DOHH2 (cell line): Measurements from ENCODE around the gene HOXA13.

Experiments used
- H3F3A ChIP-seq: fragments of 200-600 bp; sonication (generic), shearing (Covaris generic); 2 replicates; pipeline ENCODE4 v1.6.0; 2016; ENCODE audit warnings: antibody characterized with exemption, mild to moderate bottlenecking; ENCODE audit not compliant: control insufficient read depth, insufficient read depth
- H3K27ac ChIP-seq: fragments of 200-600 bp; sonication (generic); 2 replicates; pipeline ENCODE4 v1.5.1; 2014; ENCODE audit warnings: low read depth, mild to moderate bottlenecking, low read length, moderate library complexity
- H3K27me3 ChIP-seq: fragments of 200-600 bp; sonication (generic); 2 replicates; pipeline ENCODE4 v1.6.1; 2014; ENCODE audit warnings: mild to moderate bottlenecking, low read length, mixed read lengths; ENCODE audit not compliant: control insufficient read depth
- H3K36me3 ChIP-seq: fragments of 200-600 bp; sonication (generic); 2 replicates; pipeline ENCODE4 v1.6.1; 2014; ENCODE audit warnings: mild to moderate bottlenecking, low read length, moderate library complexity, mixed read lengths; ENCODE audit not compliant: control insufficient read depth
- H3K4me1 ChIP-seq: fragments of 200-600 bp; sonication (generic); 2 replicates; pipeline ENCODE4 v1.6.1; 2014; ENCODE audit warnings: mild to moderate bottlenecking, low read length, mixed read lengths; ENCODE audit not compliant: control insufficient read depth
- H3K4me2 ChIP-seq: fragments of 200-600 bp; sonication (generic); 2 replicates; pipeline ENCODE4 v1.6.0; 2014; ENCODE audit warnings: mild to moderate bottlenecking, low read length, moderate library complexity
- H3K4me3 ChIP-seq: fragments of 200-600 bp; sonication (generic); 2 replicates; pipeline ENCODE4 v1.5.1; 2014; ENCODE audit warnings: mild to moderate bottlenecking, low read length, mixed read lengths
- H3K79me2 ChIP-seq: fragments of 200-600 bp; sonication (generic); 2 replicates; pipeline ENCODE4 v1.6.1; 2014; ENCODE audit warnings: mild to moderate bottlenecking, low read length, mixed read lengths; ENCODE audit not compliant: control insufficient read depth
- H3K9me2 ChIP-seq: fragments of 200-600 bp; sonication (generic); replicated peaks from 2 replicates; pipeline ENCODE4 v1.6.1; 2014; ENCODE audit warnings: mild to moderate bottlenecking, low read length, mixed read lengths; ENCODE audit not compliant: control insufficient read depth
- H3K9me3 ChIP-seq: fragments of 200-600 bp; sonication (generic); 2 replicates; pipeline ENCODE4 v1.6.1; 2014; ENCODE audit warnings: antibody characterized with exemption, low read length, mixed read lengths; ENCODE audit not compliant: control insufficient read depth, insufficient read depth
- H4K20me1 ChIP-seq: fragments of 200-600 bp; sonication (generic); 2 replicates; pipeline ENCODE4 v1.6.0; 2014; ENCODE audit warnings: low read depth, mild to moderate bottlenecking, antibody characterized with exemption, low read length, moderate library complexity; ENCODE audit not compliant: control insufficient read depth, insufficient read depth
- EZH2phosphoT487 ChIP-seq: fragments of 200-600 bp; sonication (generic); IDR thresholded peaks from 2 replicates; pipeline ENCODE4 v1.6.1; 2017; ENCODE audit warnings: borderline replicate concordance, mild to moderate bottlenecking, antibody characterized with exemption, low read length, moderate library complexity, mixed read lengths
- TF ChIP-seq, protein P1 (sequence below): fragments of 200-600 bp; sonication (generic); IDR thresholded peaks from one replicate; pipeline ENCODE4 v1.5.1; 2014; ENCODE audit warnings: antibody characterized with exemption, mild to moderate bottlenecking, low read depth, low read length; ENCODE audit not compliant: poor library complexity, severe bottlenecking

HOXA13 gene

DNA sequence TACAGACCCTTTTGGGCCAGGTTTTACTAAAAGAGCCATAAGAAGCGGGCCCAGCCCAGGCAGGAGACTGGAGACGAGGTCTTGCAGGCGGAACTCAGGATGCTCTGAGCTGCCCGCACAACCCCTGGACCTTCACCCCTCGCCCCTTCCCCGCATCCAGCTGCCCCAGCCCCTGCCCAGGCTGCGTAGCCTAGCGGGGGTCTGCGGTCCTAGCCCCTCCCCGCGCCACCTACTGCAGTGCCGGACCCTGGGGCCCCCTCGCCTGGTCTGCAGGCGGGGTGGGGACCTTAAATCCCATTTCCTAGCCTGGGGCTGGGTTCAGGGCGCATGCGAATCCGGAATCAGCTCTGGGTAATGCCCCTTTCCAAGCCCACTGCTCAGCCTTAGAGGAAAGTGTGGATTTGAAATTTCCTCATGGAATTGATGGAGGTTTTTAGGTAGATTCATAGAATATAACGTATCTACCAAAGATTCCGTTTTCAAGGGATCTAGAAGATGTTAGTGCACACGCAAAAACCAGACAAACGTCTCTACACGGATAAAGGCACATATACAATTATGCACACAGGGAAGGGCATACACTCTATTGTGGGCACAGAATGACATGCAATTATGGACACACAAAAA is 47.0 kb downstream of the HOXA13 start:
- Histone ChIP-seq H3K79me2 (no peaks in the 10 kb centered on the region), H4K20me1 (no peaks in the 10 kb centered on the region), H3F3A (no peaks in the 10 kb centered on the region), H3K9me2 (no peaks in the 10 kb centered on the region), H3K4me2 (peak overlapping the region; percentile 94; the same call in 1 of the 2 replicates), H3K27me3 (peaks cover 71% of the 10 kb centered on the region), H3K9me3 (no peaks in the 10 kb centered on the region), H3K36me3 (no peaks in the 10 kb centered on the region), H3K4me1 (peaks cover 43% of the 10 kb centered on the region), H3K4me3 (no peak overlapping the region), H3K27ac (no peak overlapping the region)
- TF ChIP-seq, protein P1, sequence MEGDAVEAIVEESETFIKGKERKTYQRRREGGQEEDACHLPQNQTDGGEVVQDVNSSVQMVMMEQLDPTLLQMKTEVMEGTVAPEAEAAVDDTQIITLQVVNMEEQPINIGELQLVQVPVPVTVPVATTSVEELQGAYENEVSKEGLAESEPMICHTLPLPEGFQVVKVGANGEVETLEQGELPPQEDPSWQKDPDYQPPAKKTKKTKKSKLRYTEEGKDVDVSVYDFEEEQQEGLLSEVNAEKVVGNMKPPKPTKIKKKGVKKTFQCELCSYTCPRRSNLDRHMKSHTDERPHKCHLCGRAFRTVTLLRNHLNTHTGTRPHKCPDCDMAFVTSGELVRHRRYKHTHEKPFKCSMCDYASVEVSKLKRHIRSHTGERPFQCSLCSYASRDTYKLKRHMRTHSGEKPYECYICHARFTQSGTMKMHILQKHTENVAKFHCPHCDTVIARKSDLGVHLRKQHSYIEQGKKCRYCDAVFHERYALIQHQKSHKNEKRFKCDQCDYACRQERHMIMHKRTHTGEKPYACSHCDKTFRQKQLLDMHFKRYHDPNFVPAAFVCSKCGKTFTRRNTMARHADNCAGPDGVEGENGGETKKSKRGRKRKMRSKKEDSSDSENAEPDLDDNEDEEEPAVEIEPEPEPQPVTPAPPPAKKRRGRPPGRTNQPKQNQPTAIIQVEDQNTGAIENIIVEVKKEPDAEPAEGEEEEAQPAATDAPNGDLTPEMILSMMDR: no peak
- TF ChIP-seq EZH2phosphoT487: no peak

DNA sequence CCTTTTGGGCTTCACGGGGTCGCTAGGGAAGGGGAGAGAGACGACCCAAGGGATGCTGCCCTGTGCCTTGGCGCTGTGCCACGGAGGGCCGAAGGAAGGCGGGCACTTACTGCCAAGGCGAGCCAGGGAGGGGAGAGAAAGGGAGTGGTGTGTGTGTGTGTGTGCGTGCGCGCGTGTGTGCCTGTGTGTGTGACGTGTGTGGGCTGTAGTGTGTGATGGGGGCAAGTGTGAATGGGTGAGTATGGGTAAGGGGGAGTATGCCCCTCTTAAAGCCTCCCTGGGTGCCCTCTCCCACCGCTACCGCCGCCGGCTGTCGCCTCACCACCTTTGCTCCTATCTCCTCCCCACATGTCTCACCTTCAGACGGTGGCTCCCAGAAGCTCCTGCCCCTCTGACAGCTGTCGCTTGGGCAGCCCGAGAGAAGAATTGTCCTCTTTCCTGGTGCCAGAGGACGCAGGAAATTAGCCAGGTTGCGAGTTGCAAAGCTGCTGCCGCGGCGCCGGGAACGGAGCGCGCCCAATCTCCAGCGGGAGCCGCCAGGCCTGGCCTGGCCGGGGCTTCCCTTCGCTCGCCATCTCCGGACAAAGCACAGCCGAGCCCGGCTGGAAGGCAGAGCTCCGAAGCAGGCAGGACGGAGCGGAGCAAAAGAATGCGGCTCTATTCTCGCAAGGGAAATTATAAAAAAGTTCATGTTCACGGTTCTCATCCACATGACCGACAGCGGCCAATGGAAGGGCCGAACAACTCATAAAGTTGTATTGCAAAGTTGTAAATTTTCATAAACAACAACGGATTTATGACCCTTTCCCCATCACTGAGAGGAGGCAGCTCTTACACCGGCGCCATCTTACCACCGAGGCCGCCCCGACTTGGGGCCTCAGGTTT is 47.7 kb downstream of the HOXA13 start, which contains the start of gene HOXA3:
Gene HOXA3, minus strand, starts transcription at position 653 of the 885 bp plus-strand sequence. CDS start 41,943 bp downstream, outside the sequence.
- no peak within 1 kb of the TSS for H3K27ac ChIP-seq
- no peaks in the 10 kb centered on the region for H4K20me1 ChIP-seq
- H3K79me2 ChIP-seq: no peaks in the 10 kb centered on the region
- H3K4me3 ChIP-seq: peak within 1 kb of the TSS; percentile 77
- TF ChIP-seq, protein P1: no peak
- TF ChIP-seq EZH2phosphoT487: peak; percentile 58
- no peaks in the 10 kb centered on the region for H3K9me3 ChIP-seq
- no peaks in the 10 kb centered on the region for H3K9me2 ChIP-seq
- no peaks in the 10 kb centered on the region for H3K36me3 ChIP-seq
- no peaks in the 10 kb centered on the region for H3F3A ChIP-seq
- peak within 1 kb of the TSS; percentile 94 for H3K4me2 ChIP-seq
- H3K27me3 ChIP-seq: peaks cover 70% of the 10 kb centered on the region
- H3K4me1 ChIP-seq: peaks cover 50% of the 10 kb centered on the region

DNA sequence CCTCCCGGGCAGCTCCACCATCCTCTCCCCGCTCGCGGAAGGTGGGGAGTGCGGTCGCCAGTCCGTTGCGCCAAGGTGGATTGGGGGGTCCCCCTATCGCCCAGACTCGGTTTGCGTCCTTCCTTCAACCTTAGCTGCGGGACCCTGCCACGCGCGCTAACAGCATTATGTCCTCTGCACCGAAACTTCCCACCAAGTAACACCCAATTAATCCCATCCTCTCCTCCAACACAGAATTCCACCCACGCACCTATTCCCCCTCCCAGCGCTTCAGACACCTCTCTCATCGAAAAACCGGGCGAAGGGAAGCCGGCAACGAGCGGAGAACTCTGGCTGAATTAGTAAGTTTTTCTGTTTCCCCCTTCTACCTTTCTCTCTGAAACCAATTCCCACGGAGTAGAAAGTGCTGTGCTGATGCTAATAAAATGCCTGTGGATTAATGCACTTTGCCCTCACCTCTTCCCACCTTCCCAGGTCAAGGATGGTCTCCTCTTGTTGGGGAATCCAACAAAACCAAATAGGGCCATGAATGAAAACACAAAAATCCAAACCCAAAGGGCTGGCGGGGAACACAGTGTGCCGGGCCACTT is 48.5 kb downstream of the HOXA13 start:
- H3K4me1 ChIP-seq: peaks cover 51% of the 10 kb centered on the region
- no peaks in the 10 kb centered on the region for H3F3A ChIP-seq
- no peaks in the 10 kb centered on the region for H3K36me3 ChIP-seq
- H3K9me3 ChIP-seq: no peaks in the 10 kb centered on the region
- peaks cover 74% of the 10 kb centered on the region for H3K27me3 ChIP-seq
- peak overlapping the region; percentile 77 for H3K4me3 ChIP-seq
- no peaks in the 10 kb centered on the region for H3K9me2 ChIP-seq
- H3K79me2 ChIP-seq: no peaks in the 10 kb centered on the region
- H3K4me2 ChIP-seq: peak overlapping the region; percentile 94
- no peaks in the 10 kb centered on the region for H4K20me1 ChIP-seq
- TF ChIP-seq, protein P1: no peak
- TF ChIP-seq EZH2phosphoT487: peak; percentile 83; the same call in 1 of the 2 replicates
- no peak overlapping the region for H3K27ac ChIP-seq
